ENCODE measurements around the gene MAPK8. TPM values are rescaled to one million over a fixed set of nuclear protein-coding genes. Genes with fewer than 3 reads are reported as not detected.

The MAPK8 gene
- total RNA-seq, 2 experiments from 2014 or later = 47.8 to 50.6 TPM

DNA sequence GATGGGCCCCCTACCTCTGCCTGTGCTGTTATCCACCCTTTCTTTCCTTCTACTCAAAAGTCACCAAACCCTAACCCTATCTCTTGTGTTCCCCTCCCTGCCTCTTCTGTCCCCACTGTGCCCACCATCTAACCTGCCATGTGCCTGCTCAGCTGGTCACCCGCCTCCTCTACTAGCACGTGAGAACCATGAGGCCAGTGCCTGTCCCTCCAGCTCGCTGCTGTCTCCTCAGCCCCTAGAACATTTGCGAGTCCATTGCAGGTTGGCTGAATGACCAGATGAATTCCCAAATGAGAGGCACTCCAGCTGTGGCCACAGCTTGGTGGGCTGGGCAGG is 169.4 kb downstream of the MAPK8 start:
- no peaks in the 10 kb centered on the region for H3K36me3 ChIP-seq (ENCODE audit: insufficient read depth, low read length)
- intact Hi-C loops (cut with DNase I, micrococcal nuclease) = no loop called here
- Mint-ChIP-seq H3K9me3 (no peaks in the 10 kb centered on the region), H3K36me3 (ENCODE audit: low read depth) (no peaks in the 10 kb centered on the region), H3K27ac (no peak overlapping the region), H3K4me3 (no peak overlapping the region), H3K4me1 (ENCODE audit: low read depth) (no peaks in the 10 kb centered on the region), H3K27me3 (no peaks in the 10 kb centered on the region)
- ATAC-seq (ENCODE audit: poor library complexity) (no peak), DNase-seq (no peak)
- H3K4me1 ChIP-seq (ENCODE audit: insufficient read depth, low read length) = no peaks in the 10 kb centered on the region
- H3K4me3 ChIP-seq (ENCODE audit: low read length) = no peak overlapping the region
- H3K27me3 ChIP-seq (ENCODE audit: control insufficient read depth in 1 of 2, insufficient read depth in 2 of 2, low read length in 2 of 2) = no peaks in the 10 kb centered on the region
- no peak overlapping the region for H3K27ac ChIP-seq (ENCODE audit: low read depth in 1 of 2, low read length in 2 of 2)
- no peaks in the 10 kb centered on the region for H3K9me3 ChIP-seq (ENCODE audit: control insufficient read depth in 1 of 2, insufficient read depth in 1 of 2, low read length in 2 of 2)
- CTCF ChIA-PET = no interaction called here
- POLR2A ChIA-PET = no interaction called here
- no peak for TF ChIP-seq CTCF (IDR thresholded peaks at IDR 0.05)

DNA sequence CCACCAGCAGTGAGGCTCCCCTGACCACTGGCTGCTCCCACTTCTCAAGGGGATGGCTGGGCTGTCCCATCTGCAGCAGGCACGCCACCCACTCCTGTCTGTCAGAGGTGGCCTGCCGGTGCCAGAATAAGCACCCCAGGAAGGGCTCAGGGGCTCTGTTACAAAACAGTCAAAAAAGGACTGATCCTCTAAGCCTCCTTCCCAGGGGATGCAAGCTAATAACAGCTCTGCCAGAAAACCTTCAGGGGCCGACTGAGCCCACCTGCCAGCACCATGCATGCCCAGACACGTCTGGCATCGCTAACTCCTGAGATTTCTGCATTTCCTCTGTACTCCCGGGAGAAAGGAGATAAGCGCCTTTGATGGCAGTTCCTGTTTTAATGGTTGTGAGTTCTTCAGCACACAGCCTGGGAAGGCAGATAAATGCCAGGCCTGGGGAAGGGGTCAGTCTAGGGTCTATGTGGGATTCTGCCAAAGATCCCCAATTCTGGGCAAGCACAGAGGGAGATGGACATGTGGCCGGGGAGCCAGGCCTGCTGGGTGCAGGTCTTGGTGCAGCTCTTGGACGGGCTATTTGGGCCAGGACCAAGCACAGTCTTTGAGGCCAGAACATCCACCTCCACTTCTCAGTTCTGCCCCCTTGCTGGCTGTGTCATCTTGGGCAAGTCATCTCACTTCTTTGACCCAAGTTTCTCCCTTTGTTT is 170.0 kb downstream of the MAPK8 start:
- H3K9me3 Mint-ChIP-seq = no peaks in the 10 kb centered on the region
- Histone ChIP-seq H3K4me1 (ENCODE audit: insufficient read depth, low read length) (no peaks in the 10 kb centered on the region), H3K36me3 (ENCODE audit: insufficient read depth, low read length) (no peaks in the 10 kb centered on the region), H3K9me3 (ENCODE audit: control insufficient read depth in 1 of 2, insufficient read depth in 1 of 2, low read length in 2 of 2) (no peaks in the 10 kb centered on the region), H3K27ac (ENCODE audit: low read depth in 1 of 2, low read length in 2 of 2) (no peak overlapping the region), H3K27me3 (ENCODE audit: control insufficient read depth in 1 of 2, insufficient read depth in 2 of 2, low read length in 2 of 2) (no peaks in the 10 kb centered on the region), H3K4me3 (ENCODE audit: low read length) (no peak overlapping the region)
- H3K36me3 Mint-ChIP-seq (ENCODE audit: low read depth) = no peaks in the 10 kb centered on the region
- no peak for DNase-seq
- no peak for ATAC-seq (ENCODE audit: poor library complexity)
- intact Hi-C loops (cut with DNase I, micrococcal nuclease) = no loop called here
- H3K27ac Mint-ChIP-seq = no peak overlapping the region
- POLR2A ChIA-PET = no interaction called here
- H3K4me1 Mint-ChIP-seq (ENCODE audit: low read depth) = no peaks in the 10 kb centered on the region
- no peak for TF ChIP-seq CTCF (IDR thresholded peaks at IDR 0.05)
- H3K27me3 Mint-ChIP-seq = no peaks in the 10 kb centered on the region
- no peak overlapping the region for H3K4me3 Mint-ChIP-seq
- CTCF ChIA-PET = no interaction called here

DNA sequence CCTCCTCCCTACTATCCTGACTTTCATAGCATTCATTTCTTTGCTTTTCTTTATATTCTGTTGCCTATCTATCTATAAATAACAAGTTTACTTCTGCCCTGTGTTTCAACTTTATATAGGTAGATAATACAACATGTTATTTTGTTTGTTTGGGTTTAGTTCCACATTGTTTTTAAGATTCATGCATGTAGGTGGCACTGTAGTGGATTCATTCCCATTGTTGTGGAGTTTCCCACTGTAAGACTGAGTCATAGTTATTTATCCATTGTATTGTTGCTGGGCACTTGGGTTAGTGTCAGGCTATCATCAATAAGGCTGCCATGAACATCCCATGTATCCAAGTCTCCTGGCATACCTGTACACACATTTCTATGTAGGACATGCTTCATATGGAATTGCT is 170.7 kb downstream of the MAPK8 start:
- TF ChIP-seq CTCF (IDR thresholded peaks at IDR 0.05) = no peak
- Histone ChIP-seq H3K4me1 (ENCODE audit: insufficient read depth, low read length) (no peaks in the 10 kb centered on the region), H3K27ac (ENCODE audit: low read depth in 1 of 2, low read length in 2 of 2) (no peak overlapping the region), H3K9me3 (ENCODE audit: control insufficient read depth in 1 of 2, insufficient read depth in 1 of 2, low read length in 2 of 2) (no peaks in the 10 kb centered on the region), H3K4me3 (ENCODE audit: low read length) (no peak overlapping the region), H3K36me3 (ENCODE audit: insufficient read depth, low read length) (no peaks in the 10 kb centered on the region), H3K27me3 (ENCODE audit: control insufficient read depth in 1 of 2, insufficient read depth in 2 of 2, low read length in 2 of 2) (no peaks in the 10 kb centered on the region)
- no peak overlapping the region for H3K4me3 Mint-ChIP-seq
- no peaks in the 10 kb centered on the region for H3K27me3 Mint-ChIP-seq
- no peak overlapping the region for H3K27ac Mint-ChIP-seq
- DNase-seq (no peak), ATAC-seq (ENCODE audit: poor library complexity) (no peak)
- no peaks in the 10 kb centered on the region for H3K9me3 Mint-ChIP-seq
- H3K36me3 Mint-ChIP-seq (ENCODE audit: low read depth) = no peaks in the 10 kb centered on the region
- ChIA-PET CTCF (no interaction called here), POLR2A (no interaction called here)
- no peaks in the 10 kb centered on the region for H3K4me1 Mint-ChIP-seq (ENCODE audit: low read depth)
- intact Hi-C loops (cut with DNase I, micrococcal nuclease) = no loop called here

All from CD4-positive, alpha-beta T cell (primary cell).